GM12875 (cell line): ENCODE results near the gene AKR1C4.
"Not testable (repeated sequence)": the region's sequence is repeated elsewhere in the genome, so short reads cannot be mapped to it uniquely, and the experiment has no call there.

ENCODE experiments used
- H3K4me3 ChIP-seq: one replicate; pipeline ENCODE4 v1.5.1; 2011; ENCODE audit warnings: low read depth, low read length, control low read depth
- TF ChIP-seq, protein P1 (sequence below): IDR thresholded peaks from 2 replicates; pipeline ENCODE4 v1.5.1; 2011; ENCODE audit warnings: low read depth, mild to moderate bottlenecking, control low read depth, inconsistent platforms, low read length, moderate library complexity, borderline replicate concordance; ENCODE audit not compliant: insufficient read depth

AKR1C4 gene

GRCh38 chr10:5254488-5254887, 57.9 kb downstream of the AKR1C4 start:
- TF ChIP-seq, protein P1, sequence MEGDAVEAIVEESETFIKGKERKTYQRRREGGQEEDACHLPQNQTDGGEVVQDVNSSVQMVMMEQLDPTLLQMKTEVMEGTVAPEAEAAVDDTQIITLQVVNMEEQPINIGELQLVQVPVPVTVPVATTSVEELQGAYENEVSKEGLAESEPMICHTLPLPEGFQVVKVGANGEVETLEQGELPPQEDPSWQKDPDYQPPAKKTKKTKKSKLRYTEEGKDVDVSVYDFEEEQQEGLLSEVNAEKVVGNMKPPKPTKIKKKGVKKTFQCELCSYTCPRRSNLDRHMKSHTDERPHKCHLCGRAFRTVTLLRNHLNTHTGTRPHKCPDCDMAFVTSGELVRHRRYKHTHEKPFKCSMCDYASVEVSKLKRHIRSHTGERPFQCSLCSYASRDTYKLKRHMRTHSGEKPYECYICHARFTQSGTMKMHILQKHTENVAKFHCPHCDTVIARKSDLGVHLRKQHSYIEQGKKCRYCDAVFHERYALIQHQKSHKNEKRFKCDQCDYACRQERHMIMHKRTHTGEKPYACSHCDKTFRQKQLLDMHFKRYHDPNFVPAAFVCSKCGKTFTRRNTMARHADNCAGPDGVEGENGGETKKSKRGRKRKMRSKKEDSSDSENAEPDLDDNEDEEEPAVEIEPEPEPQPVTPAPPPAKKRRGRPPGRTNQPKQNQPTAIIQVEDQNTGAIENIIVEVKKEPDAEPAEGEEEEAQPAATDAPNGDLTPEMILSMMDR = no peak
- no peak overlapping the region for H3K4me3 ChIP-seq

DNA sequence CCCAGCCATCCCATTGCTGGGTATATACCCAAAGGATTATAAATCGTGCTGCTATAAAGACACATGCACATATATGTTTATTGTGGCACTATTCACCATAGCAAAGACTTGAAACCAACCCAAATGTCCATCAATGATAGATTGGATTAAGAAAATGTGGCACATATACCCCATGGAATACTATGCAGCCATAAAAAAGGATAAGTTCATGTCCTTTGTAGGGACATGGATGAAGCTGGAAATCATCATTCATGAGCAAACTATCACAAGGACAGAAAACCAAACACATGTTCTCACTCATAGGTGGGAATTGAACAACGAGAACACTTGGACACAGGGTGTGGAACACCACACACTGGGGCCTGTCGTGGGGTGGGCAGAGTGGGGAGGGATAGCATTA, 61.1 kb downstream of the AKR1C4 start:
- not testable (repeated sequence) for H3K4me3 ChIP-seq

DNA sequence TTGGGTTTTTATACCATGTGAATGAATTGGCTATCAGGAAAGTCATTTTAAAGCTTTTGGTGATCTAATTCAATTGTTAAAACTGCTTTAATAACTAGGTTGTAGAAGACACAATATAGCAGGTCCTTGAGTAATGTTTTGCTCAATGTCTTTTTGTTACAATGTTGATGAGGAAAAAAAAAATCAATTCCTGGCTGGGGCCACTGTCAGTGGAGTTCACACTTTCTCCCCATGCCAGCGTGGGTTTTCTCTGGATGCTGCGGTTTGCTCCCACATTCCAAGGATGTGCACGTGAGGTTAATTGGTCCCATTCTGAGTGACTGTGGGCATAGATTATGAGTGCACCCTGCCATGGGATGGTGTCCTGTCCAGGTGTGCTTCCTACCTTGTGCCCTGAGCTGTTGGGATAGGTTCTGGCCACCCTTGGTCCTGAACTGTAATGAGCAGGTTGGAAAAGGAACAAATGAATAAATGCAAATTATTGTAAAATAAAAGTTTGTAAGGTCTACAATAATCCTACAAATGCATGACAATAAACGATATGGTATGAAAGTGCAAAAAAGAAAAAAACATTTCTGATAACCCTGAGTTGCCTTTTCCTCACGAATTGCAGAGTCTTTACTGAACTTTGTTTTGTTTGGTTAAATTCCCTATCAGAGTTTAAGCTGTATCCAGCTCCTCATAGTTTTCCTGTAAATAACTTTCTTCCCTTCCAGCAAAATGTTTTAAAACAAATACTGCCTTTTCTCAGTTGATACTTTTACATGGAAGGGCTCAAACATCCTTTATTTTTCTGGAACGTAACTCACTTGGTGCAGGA, 62.7 kb downstream of the AKR1C4 start:
- TF ChIP-seq, protein P1 = no peak
- no peak overlapping the region for H3K4me3 ChIP-seq

- TF ChIP-seq, protein P1 = no peak
- H3K4me3 ChIP-seq = no peak overlapping the region
Measured at GRCh38 chr10:5259952-5260578, 63.4 kb downstream of the AKR1C4 start.

- H3K4me3 ChIP-seq = no peak overlapping the region
- TF ChIP-seq, protein P1 = no peak
Measured at GRCh38 chr10:5260828-5261227, 64.2 kb downstream of the AKR1C4 start.

DNA sequence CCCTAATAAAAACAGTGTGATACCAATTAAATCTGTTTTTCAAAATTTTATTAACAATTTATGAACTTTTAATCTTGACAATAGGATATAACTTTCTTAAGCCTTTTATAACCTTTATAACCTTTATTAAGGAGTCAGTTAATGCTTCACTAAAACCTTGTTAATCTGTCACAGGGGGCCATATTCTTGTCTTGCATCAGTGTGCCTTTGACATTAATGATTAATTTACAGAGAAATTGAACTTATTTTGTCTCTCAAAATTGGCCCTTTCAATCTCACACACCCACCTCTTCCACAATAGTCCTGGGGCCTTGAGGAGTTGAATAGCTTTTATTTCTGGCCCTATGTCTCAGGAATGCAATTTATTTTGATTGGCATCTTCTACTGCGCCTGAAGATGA, 68.5 kb downstream of the AKR1C4 start:
- TF ChIP-seq, protein P1 = no peak
- H3K4me3 ChIP-seq = no peak overlapping the region

GRCh38 chr10:5266351-5266750, 69.7 kb downstream of the AKR1C4 start:
- no peak overlapping the region for H3K4me3 ChIP-seq
- TF ChIP-seq, protein P1 = no peak
